Thoracic aorta (tissue), 2 donors: ENCODE measurements around the gene RASGRP3. TPM values are rescaled to one million over a fixed set of nuclear protein-coding genes. Genes with fewer than 3 reads are reported as not detected.
A peak's percentile ranks its signal among the peaks of the same experiment; 100 is the strongest.

Source experiments
- ATAC-seq: fragments of 150-250 bp; one replicate; pipeline ENCODE4 v1.8.0; 2017; ENCODE audit warnings: low read depth; ENCODE audit not compliant: insufficient number of reproducible peaks, low FRiP score
- DNase-seq: peaks from one replicate; pipeline ENCODE4 v3.0.0-alpha.2; 2020; ENCODE audit warnings: low spot score
- H3K27ac ChIP-seq, 2 donors: fragments of 200-600 bp; sonication (generic); 1 replicate in 1 of 2; 2 replicates in 1 of 2; pipeline ENCODE4 v1.5.1; 2016; ENCODE audit warnings: mild to moderate bottlenecking in 2 of 2, moderate library complexity in 2 of 2
- H3K27me3 ChIP-seq: fragments of 200-600 bp; sonication (generic); replicated peaks from 2 replicates; pipeline ENCODE4 v1.6.0; 2016; ENCODE audit warnings: mild to moderate bottlenecking; ENCODE audit not compliant: insufficient read depth
- H3K36me3 ChIP-seq: fragments of 200-600 bp; sonication (generic); one replicate; pipeline ENCODE4 v1.5.1; 2016
- H3K4me1 ChIP-seq, 2 donors: fragments of 200-600 bp; sonication (generic); 1 replicate in 1 of 2; 2 replicates in 1 of 2; pipeline versions ENCODE4 v1.5.1 to v1.6.0; 2016; ENCODE audit warnings: low read depth in 2 of 2, mild to moderate bottlenecking in 1 of 2; ENCODE audit not compliant: control insufficient read depth in 1 of 2
- H3K4me3 ChIP-seq: fragments of 200-600 bp; sonication (generic); 2 replicates; pipeline ENCODE4 v1.5.1; 2016; ENCODE audit warnings: mild to moderate bottlenecking
- H3K9me3 ChIP-seq: fragments of 200-600 bp; sonication (generic); 2 replicates; pipeline ENCODE4 v1.5.1; 2016
- total RNA-seq, 2 donors: library from RNA; depleted of rRNA; stranded (reverse); fragments of >200 nt; gene quantifications; one replicate each; pipeline versions ENCODE4 v1.1.0 to v1.2.3, GENCODE V29; 2016
- TF ChIP-seq, protein P1 (sequence below): fragments of 200-600 bp; sonication (generic); IDR thresholded peaks from one replicate; pipeline ENCODE4 v1.5.1; 2019; ENCODE audit warnings: antibody characterized with exemption

RASGRP3 gene
- total RNA-seq, 2 donors from 2014 or later: 16.2 to 22.1 TPM

DNA sequence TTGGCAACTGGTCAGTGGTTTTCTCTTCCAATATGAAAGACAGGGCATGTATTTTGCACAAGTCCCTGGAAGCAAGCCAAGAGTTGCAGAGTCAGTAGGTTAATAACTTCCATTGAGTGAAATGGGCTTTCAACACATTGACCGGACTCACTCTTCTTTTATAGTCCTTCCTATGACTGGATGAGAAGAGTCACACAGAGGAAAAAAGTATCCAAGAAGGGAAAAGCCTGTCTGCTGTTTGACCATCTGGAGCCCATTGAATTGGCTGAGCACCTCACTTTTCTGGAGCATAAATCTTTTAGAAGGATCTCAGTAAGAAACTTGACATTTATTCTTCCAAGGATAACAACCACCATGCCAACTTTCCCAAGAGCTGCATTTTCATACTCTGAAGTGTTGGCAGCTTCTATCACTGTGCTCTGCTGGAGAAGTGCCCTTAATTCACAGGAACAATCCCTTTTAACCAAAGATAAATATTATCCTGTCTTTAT, 45.4 kb downstream of the RASGRP3 start:
- TF ChIP-seq, protein P1, sequence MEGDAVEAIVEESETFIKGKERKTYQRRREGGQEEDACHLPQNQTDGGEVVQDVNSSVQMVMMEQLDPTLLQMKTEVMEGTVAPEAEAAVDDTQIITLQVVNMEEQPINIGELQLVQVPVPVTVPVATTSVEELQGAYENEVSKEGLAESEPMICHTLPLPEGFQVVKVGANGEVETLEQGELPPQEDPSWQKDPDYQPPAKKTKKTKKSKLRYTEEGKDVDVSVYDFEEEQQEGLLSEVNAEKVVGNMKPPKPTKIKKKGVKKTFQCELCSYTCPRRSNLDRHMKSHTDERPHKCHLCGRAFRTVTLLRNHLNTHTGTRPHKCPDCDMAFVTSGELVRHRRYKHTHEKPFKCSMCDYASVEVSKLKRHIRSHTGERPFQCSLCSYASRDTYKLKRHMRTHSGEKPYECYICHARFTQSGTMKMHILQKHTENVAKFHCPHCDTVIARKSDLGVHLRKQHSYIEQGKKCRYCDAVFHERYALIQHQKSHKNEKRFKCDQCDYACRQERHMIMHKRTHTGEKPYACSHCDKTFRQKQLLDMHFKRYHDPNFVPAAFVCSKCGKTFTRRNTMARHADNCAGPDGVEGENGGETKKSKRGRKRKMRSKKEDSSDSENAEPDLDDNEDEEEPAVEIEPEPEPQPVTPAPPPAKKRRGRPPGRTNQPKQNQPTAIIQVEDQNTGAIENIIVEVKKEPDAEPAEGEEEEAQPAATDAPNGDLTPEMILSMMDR: no peak
- no peak overlapping the region for H3K27ac ChIP-seq
- no peaks in the 10 kb centered on the region for H3K9me3 ChIP-seq
- ATAC-seq (no peak), DNase-seq (peak; percentile 8)
- H3K36me3 ChIP-seq: no peaks in the 10 kb centered on the region
- H3K4me1 ChIP-seq: peaks cover 13 to 20% of the 10 kb centered on the region in 2 donors
- H3K27me3 ChIP-seq: no peaks in the 10 kb centered on the region
- H3K4me3 ChIP-seq: no peak overlapping the region

DNA sequence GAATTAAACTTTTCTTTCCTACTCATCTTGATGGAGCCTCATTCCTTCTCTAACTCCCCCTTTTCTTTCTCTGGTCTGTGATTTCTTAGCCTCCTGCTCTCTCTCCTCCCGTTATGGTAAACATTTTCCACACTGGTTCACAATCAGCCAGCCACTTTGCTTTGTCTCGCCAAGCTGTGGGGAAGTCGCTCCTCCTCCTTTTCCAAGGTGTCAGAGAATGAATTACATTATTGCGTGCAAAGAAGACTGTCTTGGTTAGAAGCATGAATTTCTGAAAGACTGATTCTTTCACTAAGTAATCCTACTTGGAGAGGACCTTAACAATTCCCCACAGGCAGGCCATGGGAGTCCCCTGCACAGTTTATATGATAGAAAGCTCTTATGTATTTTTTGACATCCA, 46.1 kb downstream of the RASGRP3 start:
- H3K9me3 ChIP-seq: no peaks in the 10 kb centered on the region
- no peak overlapping the region for H3K4me3 ChIP-seq
- H3K27ac ChIP-seq: no peak overlapping the region
- DNase-seq (no peak), ATAC-seq (no peak)
- peaks cover 13 to 20% of the 10 kb centered on the region in 2 donors for H3K4me1 ChIP-seq
- TF ChIP-seq, protein P1: no peak
- no peaks in the 10 kb centered on the region for H3K27me3 ChIP-seq
- H3K36me3 ChIP-seq: no peaks in the 10 kb centered on the region

DNA sequence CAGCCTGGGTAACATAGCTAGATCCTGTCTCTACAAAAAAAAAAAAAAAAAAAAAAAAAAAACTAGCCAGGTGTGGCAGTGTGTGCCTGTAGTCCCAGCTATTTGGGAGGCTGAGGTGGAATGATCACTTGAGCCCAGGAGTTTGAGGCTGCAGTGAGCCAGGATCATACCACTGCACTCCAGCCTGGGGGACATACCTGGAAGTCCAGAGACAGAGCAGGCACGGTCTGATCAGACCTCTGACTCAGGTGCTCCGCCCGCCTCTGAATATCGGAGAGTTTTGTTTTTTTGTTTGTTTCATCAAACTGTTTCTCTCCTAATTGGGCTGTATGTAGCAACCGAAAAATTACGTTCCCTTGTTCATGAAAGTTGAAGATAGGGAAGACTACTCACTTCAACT, 49.2 kb downstream of the RASGRP3 start:
- H3K9me3 ChIP-seq: no peaks in the 10 kb centered on the region
- H3K4me3 ChIP-seq: no peak overlapping the region
- ATAC-seq: no peak
- TF ChIP-seq, protein P1: no peak
- no peaks in the 10 kb centered on the region for H3K27me3 ChIP-seq
- peaks cover 15 to 20% of the 10 kb centered on the region in 2 donors for H3K4me1 ChIP-seq
- no peaks in the 10 kb centered on the region for H3K36me3 ChIP-seq
- no peak for DNase-seq
- no peak overlapping the region for H3K27ac ChIP-seq

GRCh38 chr2:33526132-33526531, 49.7 kb downstream of the RASGRP3 start:
- H3K36me3 ChIP-seq: no peaks in the 10 kb centered on the region
- ATAC-seq (no peak), DNase-seq (no peak)
- H3K4me1 ChIP-seq: peaks cover 15 to 17% of the 10 kb centered on the region in 2 donors
- H3K4me3 ChIP-seq: no peak overlapping the region
- H3K27me3 ChIP-seq: no peaks in the 10 kb centered on the region
- H3K9me3 ChIP-seq: no peaks in the 10 kb centered on the region
- H3K27ac ChIP-seq: no peak overlapping the region
- TF ChIP-seq, protein P1: no peak

DNA sequence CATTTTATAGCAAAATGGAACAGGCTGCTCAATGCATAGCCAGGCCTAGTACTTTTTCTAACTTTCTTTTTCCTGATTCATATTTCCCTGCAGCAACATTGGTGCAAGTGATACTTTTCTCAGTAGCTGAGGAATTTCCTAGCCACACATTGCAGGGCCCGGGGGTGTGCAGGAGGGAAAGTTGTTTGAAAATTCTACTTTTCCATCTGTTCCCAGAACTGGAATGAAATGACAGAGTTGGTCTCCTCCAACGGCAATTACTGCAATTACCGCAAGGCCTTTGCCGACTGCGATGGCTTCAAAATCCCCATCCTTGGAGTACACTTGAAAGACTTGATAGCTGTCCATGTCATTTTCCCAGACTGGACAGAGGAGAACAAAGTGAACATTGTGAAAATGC, 50.5 kb downstream of the RASGRP3 start:
- H3K9me3 ChIP-seq: no peaks in the 10 kb centered on the region
- DNase-seq: no peak
- TF ChIP-seq, protein P1: no peak
- no peak overlapping the region for H3K4me3 ChIP-seq
- no peaks in the 10 kb centered on the region for H3K27me3 ChIP-seq
- H3K4me1 ChIP-seq: peaks cover 9 to 11% of the 10 kb centered on the region in 2 donors
- ATAC-seq: no peak
- no peak overlapping the region for H3K27ac ChIP-seq
- no peaks in the 10 kb centered on the region for H3K36me3 ChIP-seq
